OCI-LY1 (cell line): ENCODE results near the gene ST6GALNAC3.

Experiments used
- H2AFZ ChIP-seq: fragments of 200-600 bp; sonication (generic), shearing (Covaris generic); 2 replicates; pipeline ENCODE4 v1.6.0; 2014; ENCODE audit warnings: antibody characterized with exemption, mild to moderate bottlenecking, low read length
- H3F3A ChIP-seq: fragments of 200-600 bp; sonication (generic), shearing (Covaris generic); 2 replicates; pipeline ENCODE4 v1.6.0; 2014; ENCODE audit warnings: mild to moderate bottlenecking, antibody characterized with exemption, low read length, moderate library complexity; ENCODE audit not compliant: insufficient read depth
- H3K27ac ChIP-seq: fragments of 200-600 bp; sonication (generic); 2 replicates; pipeline ENCODE4 v1.5.1; 2014; ENCODE audit warnings: low read length, mixed run types, mild to moderate bottlenecking, low read depth; ENCODE audit not compliant: poor library complexity, severe bottlenecking
- H3K27me3 ChIP-seq: fragments of 200-600 bp; sonication (generic); 2 replicates; pipeline ENCODE4 v1.6.0; 2014; ENCODE audit warnings: antibody characterized with exemption, mild to moderate bottlenecking, low read length, moderate library complexity; ENCODE audit not compliant: insufficient read depth
- H3K36me3 ChIP-seq: fragments of 200-600 bp; sonication (generic); 2 replicates; pipeline ENCODE4 v1.6.1; 2014; ENCODE audit warnings: mild to moderate bottlenecking, antibody characterized with exemption, low read length, moderate library complexity, mixed read lengths; ENCODE audit not compliant: insufficient read depth
- H3K4me1 ChIP-seq: fragments of 200-600 bp; sonication (generic); 2 replicates; pipeline ENCODE4 v1.5.1; 2014; ENCODE audit warnings: mild to moderate bottlenecking, low read length, moderate library complexity; ENCODE audit not compliant: insufficient read depth, severe bottlenecking
- H3K4me2 ChIP-seq: fragments of 200-600 bp; sonication (generic), shearing (Covaris generic); 2 replicates; pipeline ENCODE4 v1.6.1; 2014; ENCODE audit warnings: low read length
- H3K4me3 ChIP-seq: fragments of 200-600 bp; sonication (generic); 2 replicates; pipeline ENCODE4 v1.5.1; 2014; ENCODE audit warnings: low read length, low read depth, mild to moderate bottlenecking, mixed read lengths; ENCODE audit not compliant: poor library complexity, severe bottlenecking
- H3K79me2 ChIP-seq: fragments of 200-600 bp; shearing (Covaris generic); 2 replicates; pipeline ENCODE4 v1.6.1; 2016; ENCODE audit warnings: mixed run types, low read length, mixed read lengths; ENCODE audit not compliant: insufficient read depth
- H3K9ac ChIP-seq: fragments of 200-600 bp; sonication (generic), shearing (Covaris generic); 2 replicates; pipeline ENCODE4 v1.6.1; 2014; ENCODE audit warnings: mild to moderate bottlenecking, low read length, mixed read lengths
- H3K9me2 ChIP-seq: fragments of 200-600 bp; sonication (generic), shearing (Covaris generic); 2 replicates; pipeline ENCODE4 v1.6.1; 2014; ENCODE audit warnings: low read depth, mild to moderate bottlenecking, low read length, mixed read lengths
- H3K9me3 ChIP-seq: fragments of 200-600 bp; shearing (Covaris generic); 2 replicates; pipeline ENCODE4 v1.6.1; 2014; ENCODE audit warnings: low read length, mixed read lengths
- H4K20me1 ChIP-seq: fragments of 200-600 bp; sonication (generic), shearing (Covaris generic); 2 replicates; pipeline ENCODE4 v1.6.0; 2016; ENCODE audit warnings: mild to moderate bottlenecking, low read length; ENCODE audit not compliant: insufficient read depth
- CTCF ChIP-seq: fragments of 200-600 bp; sonication (generic), shearing (Covaris generic); IDR thresholded peaks from 2 replicates; pipeline ENCODE4 v1.5.1; 2017; ENCODE audit warnings: mild to moderate bottlenecking, antibody characterized with exemption, low read length, moderate library complexity, mixed read lengths
- EZH2 ChIP-seq: fragments of 200-600 bp; sonication (generic), shearing (Covaris generic); IDR thresholded peaks from 2 replicates; pipeline ENCODE4 v1.8.0; 2017; ENCODE audit warnings: borderline replicate concordance, mixed run types, mild to moderate bottlenecking, antibody characterized with exemption, low read length, moderate library complexity, mixed read lengths

The ST6GALNAC3 gene

GRCh38 chr1:76148460-76148859, 73.9 kb downstream of the ST6GALNAC3 start:
- Histone ChIP-seq H3K4me1 (no peaks in the 10 kb centered on the region), H3K79me2 (no peaks in the 10 kb centered on the region), H3K27ac (no peak overlapping the region), H4K20me1 (no peaks in the 10 kb centered on the region), H3K27me3 (no peaks in the 10 kb centered on the region), H3K9ac (no peak overlapping the region), H3K4me3 (no peak overlapping the region), H3K9me3 (no peaks in the 10 kb centered on the region), H3K4me2 (no peak overlapping the region), H3K36me3 (no peaks in the 10 kb centered on the region), H2AFZ (no peak overlapping the region), H3K9me2 (no peaks in the 10 kb centered on the region), H3F3A (no peaks in the 10 kb centered on the region)
- TF ChIP-seq EZH2 (no peak), CTCF (no peak)

DNA sequence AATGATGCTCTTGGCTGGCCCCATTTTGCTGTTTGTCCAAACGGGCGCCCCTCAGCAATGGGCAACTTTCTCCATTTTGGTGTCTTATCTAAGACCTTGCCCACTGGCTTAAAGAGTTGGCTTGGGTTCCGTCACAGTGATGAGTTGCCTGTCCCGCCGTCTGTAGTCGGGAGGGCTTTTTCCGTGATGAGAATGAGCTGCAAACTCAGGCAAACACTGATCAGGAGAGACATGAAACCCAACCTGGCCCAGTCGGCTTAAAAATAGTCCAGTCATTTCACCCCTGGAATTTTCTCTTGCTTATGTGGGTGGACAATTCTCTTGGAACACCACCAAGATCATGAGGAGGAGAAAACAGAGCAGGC, 79.3 kb downstream of the ST6GALNAC3 start:
- no peaks in the 10 kb centered on the region for H3K36me3 ChIP-seq
- no peaks in the 10 kb centered on the region for H3K27me3 ChIP-seq
- H3K9ac ChIP-seq: no peak overlapping the region
- H3K9me3 ChIP-seq: no peaks in the 10 kb centered on the region
- no peak overlapping the region for H2AFZ ChIP-seq
- TF ChIP-seq CTCF: no peak
- no peak for TF ChIP-seq EZH2
- no peak overlapping the region for H3K4me3 ChIP-seq
- H3K9me2 ChIP-seq: no peaks in the 10 kb centered on the region
- no peaks in the 10 kb centered on the region for H4K20me1 ChIP-seq
- peaks cover 9% of the 10 kb centered on the region for H3K4me1 ChIP-seq
- H3K79me2 ChIP-seq: no peaks in the 10 kb centered on the region
- H3K27ac ChIP-seq: no peak overlapping the region
- H3K4me2 ChIP-seq: no peak overlapping the region
- no peaks in the 10 kb centered on the region for H3F3A ChIP-seq

DNA sequence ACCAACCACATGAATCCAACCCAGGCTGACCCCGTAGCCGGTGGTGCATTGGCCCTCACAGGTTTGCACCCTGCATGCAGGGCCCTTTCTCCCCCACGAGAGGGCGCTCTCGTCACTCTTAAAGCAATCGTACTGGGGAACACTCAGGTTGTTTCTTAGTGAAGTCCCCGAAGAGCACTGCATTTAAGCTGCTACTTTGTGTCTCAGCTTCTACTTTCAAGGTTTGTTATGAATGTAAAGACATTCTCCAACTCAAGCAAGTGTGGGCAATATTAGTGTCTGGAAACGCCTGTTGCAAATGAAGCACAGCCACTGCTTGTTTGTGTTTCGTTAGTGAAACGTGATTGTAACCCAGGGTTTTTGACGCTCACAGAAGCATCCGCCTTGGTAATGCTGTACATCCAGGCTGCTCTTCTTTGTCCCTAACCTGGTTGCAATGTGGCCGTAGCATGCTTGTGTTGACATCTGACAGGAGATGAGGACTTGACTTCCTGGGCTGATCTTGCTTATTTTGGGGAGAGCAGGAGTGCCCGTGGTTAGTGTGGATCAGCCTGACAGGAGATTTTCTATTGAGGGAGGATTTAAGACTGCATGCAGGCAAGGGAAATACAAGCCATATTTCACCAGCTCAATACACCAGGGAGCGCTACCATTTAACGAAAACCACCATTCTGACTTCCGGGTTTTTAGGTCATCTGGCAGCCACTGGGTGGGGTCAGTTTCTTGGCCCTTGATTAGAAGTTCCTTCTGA, 79.8 kb downstream of the ST6GALNAC3 start:
- no peaks in the 10 kb centered on the region for H3F3A ChIP-seq
- H3K9me3 ChIP-seq: no peaks in the 10 kb centered on the region
- H3K27me3 ChIP-seq: 0 out of 2 replicates have a peak, but pooled peaks cover 1% of the 10 kb centered on the region
- peak overlapping the region; percentile 76 for H3K4me2 ChIP-seq
- H3K4me1 ChIP-seq: peaks cover 9% of the 10 kb centered on the region
- H3K9me2 ChIP-seq: no peaks in the 10 kb centered on the region
- H3K79me2 ChIP-seq: no peaks in the 10 kb centered on the region
- peak overlapping the region; percentile 77 for H2AFZ ChIP-seq
- TF ChIP-seq CTCF: peak; percentile 98
- no peak for TF ChIP-seq EZH2
- H3K9ac ChIP-seq: peak overlapping the region; percentile 33; the same call in 1 of the 2 replicates
- H3K36me3 ChIP-seq: no peaks in the 10 kb centered on the region
- H3K27ac ChIP-seq: no peak overlapping the region
- H3K4me3 ChIP-seq: peak overlapping the region; percentile 55
- no peaks in the 10 kb centered on the region for H4K20me1 ChIP-seq
